SHP77 treated with DMSO at 0.1 percent for 48 hours (cell line): ENCODE results near the gene GOLGA6L2.
"Not testable (repeated sequence)": the region's sequence is repeated elsewhere in the genome, so short reads cannot be mapped to it uniquely, and the experiment has no call there.

Source experiments
- DNase-seq: peaks from one replicate; lab custom pipeline; 2025; lab: John Stamatoyannopoulos, UW

GOLGA6L2 gene, protein sequence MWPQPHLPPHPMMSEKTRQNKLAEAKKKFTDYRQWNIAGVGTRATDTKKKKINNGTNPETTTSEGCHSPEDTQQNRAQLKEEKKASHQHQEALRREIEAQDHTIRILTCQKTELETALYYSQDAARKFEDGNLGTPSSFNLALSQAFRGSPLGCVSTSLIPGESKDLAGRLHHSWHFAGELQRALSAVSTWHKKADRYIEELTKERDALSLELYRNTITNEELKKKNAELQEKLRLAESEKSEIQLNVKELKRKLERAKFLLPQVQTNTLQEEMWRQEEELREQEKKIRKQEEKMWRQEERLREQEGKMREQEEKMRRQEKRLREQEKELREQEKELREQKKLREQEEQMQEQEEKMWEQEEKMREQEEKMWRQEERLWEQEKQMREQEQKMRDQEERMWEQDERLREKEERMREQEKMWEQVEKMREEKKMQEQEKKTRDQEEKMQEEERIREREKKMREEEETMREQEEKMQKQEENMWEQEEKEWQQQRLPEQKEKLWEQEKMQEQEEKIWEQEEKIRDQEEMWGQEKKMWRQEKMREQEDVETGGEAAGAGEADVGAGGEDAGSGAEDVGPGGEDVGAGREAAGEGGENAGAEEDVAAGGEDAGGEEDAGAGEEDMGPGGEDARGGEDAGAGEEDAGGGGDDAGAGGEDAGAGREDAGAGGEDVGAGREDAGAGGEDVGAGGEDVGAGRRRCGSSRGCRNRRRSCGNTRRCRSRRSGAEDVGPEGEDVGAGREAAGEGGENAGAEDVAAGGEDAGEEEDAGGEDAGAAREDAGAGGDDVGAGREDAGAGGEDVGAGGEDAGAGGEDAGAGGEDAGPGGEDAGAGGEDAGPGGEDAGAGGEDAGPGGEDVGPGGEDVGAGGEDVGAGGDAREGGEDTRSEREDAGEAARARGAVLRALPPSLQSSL

GRCh38 chr15:23447107-23447500, at the start of gene GOLGA6L2:
TSS of gene GOLGA6L2 (minus strand) at chr15:23447243. CDS start at chr15:23447181, 62 bp downstream.
- DNase-seq, result no peak

DNA sequence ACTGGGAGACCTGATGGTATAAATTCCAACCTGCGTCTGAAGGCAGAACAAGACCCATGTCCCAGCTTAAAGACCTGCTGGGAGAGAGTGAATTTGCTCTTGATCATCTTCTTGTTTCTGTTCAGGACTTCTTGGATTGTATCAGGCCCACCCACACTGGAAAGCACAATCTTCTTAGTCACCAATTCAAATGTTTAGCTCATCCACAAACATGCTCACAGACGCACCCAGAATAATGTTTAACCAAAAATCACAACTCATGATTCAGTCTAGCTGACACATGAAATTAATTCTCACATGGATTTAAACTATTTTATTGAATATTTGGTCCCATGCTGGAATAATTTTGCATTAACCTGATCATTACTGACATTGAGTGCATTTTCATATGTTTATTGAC, 37.8 kb upstream of the GOLGA6L2 start:
- no peak for DNase-seq

- no peak for DNase-seq
Measured at GRCh38 chr15:23483821-23484299, 36.8 kb upstream of the GOLGA6L2 start.

- no peak for DNase-seq
Measured at GRCh38 chr15:23482764-23483489, 35.9 kb upstream of the GOLGA6L2 start.

GRCh38 chr15:23482228-23482627, 35.2 kb upstream of the GOLGA6L2 start:
- DNase-seq, result no peak

DNA sequence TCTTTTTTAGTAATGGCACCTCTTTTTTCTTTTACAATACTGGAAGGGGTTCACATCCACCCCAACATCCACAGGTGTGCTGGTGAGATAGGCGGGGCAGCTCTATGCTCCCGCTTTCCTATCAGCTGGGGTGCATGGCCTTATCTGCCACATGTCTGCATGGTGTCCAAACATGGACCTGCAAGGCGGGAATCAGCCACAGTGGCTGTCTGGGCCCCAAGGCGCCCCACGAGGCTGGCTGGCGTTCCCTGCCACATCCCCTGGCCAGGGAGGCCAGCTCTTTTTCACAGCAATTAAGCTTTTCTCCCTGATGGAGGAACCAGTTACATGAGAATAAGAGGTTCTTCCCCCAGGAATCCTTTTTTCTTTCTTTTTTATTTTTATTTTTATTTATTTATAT, 30.9 kb upstream of the GOLGA6L2 start:
- no peak for DNase-seq

DNA sequence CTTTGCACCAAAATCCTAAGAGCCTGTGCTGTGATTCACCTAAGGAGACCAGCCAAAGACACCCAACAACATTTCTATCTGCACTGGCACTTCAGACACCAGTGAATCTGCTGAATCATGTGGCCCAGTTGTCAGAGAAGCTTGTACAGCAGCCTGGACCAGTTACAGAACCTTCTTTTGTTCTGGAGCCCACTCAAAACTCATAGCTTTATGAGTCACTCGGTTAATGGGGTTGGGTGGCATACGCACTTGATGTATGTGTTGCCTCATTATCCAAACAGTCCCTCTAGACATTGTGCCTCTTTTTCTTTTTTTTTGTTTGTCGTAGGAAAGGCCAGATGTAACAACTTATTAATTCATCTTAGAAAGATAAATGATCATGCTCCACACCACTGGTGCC, 25.6 kb upstream of the GOLGA6L2 start:
- no peak for DNase-seq

DNA sequence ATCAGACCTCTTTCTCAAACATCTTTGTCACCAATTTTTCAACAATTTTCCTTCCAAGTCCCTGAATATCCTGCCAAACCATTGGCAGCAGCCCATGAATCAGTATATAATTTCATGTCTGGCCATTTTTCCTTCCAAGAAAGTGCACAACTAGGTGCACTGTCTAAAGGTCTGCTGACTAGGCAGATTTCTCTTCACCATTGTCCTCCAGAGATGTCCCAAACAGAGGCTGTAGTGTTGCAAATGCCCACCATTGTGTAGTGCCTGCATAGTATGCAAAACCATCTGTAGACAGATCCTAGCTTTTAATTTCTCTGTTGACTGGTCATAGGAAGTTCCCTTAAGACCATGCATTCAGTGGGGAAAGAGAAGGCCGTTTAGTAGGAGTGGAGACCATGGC, 25.0 kb upstream of the GOLGA6L2 start:
- DNase-seq, result no peak

DNA sequence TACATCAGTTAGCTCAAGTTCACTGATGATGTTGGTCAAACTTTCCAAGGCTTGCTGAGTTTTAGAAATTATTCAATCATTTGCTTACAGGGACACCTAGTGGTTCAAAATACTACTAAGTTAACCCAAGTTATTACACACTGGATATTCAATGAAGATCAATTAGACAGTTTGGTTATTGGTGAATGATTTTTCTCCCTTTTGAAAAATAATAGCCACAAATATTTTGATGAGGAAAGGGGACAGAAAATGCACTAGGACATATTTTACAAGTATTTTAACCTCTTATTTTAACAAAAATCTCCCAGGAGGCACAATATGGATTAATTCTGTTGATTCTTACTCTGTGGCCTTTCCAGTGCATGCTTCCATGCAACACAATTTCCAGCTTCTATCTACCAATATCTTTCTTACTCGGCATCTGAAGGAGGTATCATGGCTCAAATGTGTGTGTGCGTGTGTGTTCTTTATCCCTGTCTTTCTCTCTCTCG, 20.1 kb upstream of the GOLGA6L2 start:
- peak; percentile 37 for DNase-seq

DNA sequence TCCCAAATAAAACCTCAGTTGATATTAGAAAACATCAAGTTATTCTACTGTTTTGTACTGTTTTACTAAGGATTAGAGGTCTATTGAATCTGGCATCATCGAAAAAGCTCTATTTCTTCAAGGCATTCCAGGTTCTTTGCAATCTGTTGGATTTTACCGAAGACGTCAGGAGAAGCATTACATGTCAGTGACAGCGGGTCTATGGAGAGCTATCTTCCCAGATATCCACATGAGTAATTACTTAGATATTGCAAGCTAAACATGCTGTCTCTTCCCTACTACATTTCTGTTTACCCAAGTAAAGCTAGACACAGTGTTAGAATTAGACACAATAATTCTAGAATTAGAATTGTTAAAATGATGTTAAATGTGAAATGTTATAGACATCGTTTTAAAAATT, 10.8 kb upstream of the GOLGA6L2 start:
- no peak for DNase-seq

GRCh38 chr15:23446215-23447106, 582 bp downstream of the GOLGA6L2 start:
- no peak for DNase-seq

GRCh38 chr15:23444269-23444668, 2.8 kb downstream of the GOLGA6L2 start:
- DNase-seq, result no peak

- no peak for DNase-seq
Measured at GRCh38 chr15:23441204-23441603, 5.8 kb downstream of the GOLGA6L2 start.

DNA sequence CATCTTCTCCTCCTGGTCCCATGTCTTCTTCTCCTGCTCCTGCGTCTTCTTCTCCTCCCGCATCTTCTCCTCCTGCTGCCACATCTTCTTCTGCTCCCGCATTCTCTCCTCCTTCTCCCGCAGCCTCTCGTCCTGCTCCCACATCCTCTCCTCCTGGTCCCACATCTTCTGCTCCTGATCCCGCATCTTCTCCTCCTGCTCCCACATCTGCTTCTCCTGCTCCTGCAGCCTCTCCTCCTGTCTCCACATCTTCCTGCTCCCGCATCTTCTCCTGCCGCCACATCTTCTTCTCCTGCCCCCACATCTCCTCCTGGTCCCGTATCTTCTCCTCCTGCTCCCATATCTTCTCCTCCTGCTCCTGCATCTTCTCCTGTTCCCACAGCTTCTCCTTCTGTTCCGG, 6.4 kb downstream of the GOLGA6L2 start:
- no peak for DNase-seq

GRCh38 chr15:23439513-23439912, 7.5 kb downstream of the GOLGA6L2 start:
- DNase-seq, result no peak

DNA sequence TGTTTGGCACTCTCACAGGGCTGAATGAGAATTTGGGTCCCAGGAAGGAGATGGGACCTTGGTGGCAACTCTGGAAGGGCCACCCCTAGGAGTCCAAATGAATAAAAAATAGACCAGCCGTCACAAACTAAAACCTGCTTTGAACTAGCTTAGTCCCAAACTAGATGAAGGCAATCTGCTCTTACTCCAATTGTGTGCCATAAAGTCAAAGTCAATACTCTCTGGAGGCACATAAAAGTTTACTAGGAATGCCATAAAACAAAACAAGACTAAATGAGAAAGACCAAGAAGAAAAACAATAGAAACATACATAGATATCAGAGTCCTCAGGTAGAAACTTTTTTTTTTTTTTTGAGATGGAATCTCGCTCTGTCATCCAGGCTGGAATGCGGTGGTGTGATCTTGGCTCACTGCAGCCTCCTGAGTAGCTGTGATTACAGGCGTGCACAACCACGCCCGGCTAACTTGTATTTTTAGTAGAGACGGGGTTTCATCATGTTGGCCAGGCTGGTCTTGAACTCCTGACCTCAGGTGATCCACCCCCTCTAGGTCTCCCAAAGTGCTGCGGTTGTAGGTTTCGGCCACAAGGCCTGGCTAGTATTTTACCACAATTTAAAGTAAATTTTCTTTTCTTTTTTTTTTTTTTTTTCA, 8.1 kb downstream of the GOLGA6L2 start:
- DNase-seq, result no peak

DNA sequence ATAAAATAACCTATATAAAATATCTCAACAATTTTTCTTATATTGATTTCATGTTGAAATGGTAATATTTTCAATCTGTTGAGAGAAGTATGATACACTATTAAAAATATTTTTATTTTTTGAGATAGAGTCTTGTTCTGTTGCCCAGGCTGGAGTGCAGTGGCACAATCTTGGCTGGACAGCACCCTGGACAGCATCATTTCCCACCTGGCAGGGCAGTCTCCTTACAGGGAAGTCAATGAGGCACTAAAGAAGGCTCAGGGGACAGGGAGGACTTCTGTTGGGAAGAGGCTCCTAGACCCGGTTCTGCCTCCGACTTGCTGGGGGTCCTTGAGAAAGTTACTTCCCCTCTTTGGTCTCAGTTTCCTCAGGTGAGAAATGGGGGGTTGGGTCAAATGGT, 9.4 kb downstream of the GOLGA6L2 start:
- no peak for DNase-seq

DNA sequence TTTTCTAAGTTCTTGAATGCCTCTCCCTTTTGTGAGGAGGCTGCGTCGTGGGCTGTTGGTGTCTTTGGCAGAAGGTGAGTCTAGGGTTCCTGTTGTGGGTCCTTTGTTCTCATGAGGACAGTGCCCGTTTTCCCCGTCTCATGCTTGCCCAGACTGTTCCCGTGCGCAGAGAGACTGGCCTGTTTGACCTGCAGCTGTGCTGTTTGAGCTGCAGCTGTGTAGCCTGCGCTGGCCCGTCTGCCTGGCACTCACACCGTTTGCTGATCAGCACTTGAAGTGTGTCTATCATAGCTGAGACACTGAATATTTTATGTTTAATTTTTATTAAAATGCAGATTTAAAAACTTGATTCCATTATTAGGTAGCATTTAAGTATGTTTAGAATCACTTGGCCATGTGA, 9.9 kb downstream of the GOLGA6L2 start:
- DNase-seq, result no peak

- no peak for DNase-seq
Measured at GRCh38 chr15:23436421-23436820, 10.6 kb downstream of the GOLGA6L2 start.

DNA sequence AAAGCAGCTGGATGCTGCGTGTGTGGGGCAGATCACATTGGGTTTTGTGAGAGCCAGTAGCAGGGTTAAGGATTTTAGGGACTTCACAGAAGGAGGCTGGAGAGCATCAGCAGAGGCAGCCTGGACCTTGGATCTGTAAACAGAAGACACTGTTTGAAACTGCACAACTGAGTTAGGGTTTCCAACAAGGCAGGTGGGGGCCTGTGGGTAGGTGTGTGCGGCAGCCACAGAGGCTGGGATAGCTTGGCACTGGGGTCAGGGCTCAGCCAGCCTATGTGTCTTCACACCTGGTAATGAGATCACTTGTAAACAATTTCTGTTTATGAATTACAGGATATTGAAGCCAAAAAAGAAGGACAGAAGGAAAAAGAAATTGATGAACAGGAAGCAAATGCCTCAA, 12.3 kb downstream of the GOLGA6L2 start:
- DNase-seq, result not testable (repeated sequence)
